GM12873 (cell line): ENCODE measurements around the gene MLXIP.

Experiments
- CTCF ChIP-seq: IDR thresholded peaks from 2 replicates; pipeline ENCODE4 v1.5.1; 2012; ENCODE audit warnings: low read depth, mild to moderate bottlenecking, moderate library complexity, low read length, control low read depth; ENCODE audit not compliant: insufficient read depth; ENCODE audit errors: missing control alignments

MLXIP gene

GRCh38 chr12:122081697-122082221 lies 3.2 kb downstream of the MLXIP start:
- TF ChIP-seq CTCF = no peak

GRCh38 chr12:122082621-122083356 lies 4.2 kb downstream of the MLXIP start:
- TF ChIP-seq CTCF = no peak

GRCh38 chr12:122084857-122085405 lies 6.4 kb downstream of the MLXIP start:
- no peak for TF ChIP-seq CTCF

- TF ChIP-seq CTCF = no peak
Measured at GRCh38 chr12:122085591-122085990, 7.0 kb downstream of the MLXIP start.

- TF ChIP-seq CTCF = no peak
Measured at GRCh38 chr12:122086116-122086515, 7.6 kb downstream of the MLXIP start.

GRCh38 chr12:122086641-122087285 lies 8.2 kb downstream of the MLXIP start:
- TF ChIP-seq CTCF = no peak
